H1 (cell line): Measurements from ENCODE around the gene NFIA. TPM values are rescaled to one million over a fixed set of nuclear protein-coding genes. Genes with fewer than 3 reads are reported as not detected.

ENCODE experiments used
- EZH2 ChIP-seq: fragments of 200-600 bp; sonication (generic); IDR thresholded peaks from 2 replicates; pipeline ENCODE4 v1.7.1; 2012; ENCODE audit warnings: low read depth, mild to moderate bottlenecking, moderate library complexity, low read length, inconsistent platforms; ENCODE audit not compliant: severe bottlenecking
- GABPA ChIP-seq: IDR thresholded peaks from 2 replicates; pipeline ENCODE4 v1.6.1; 2011; ENCODE audit warnings: mild to moderate bottlenecking, low read length, moderate library complexity, borderline replicate concordance; ENCODE audit not compliant: insufficient read depth
- KDM5A ChIP-seq: fragments of 200-600 bp; IDR thresholded peaks from 2 replicates; pipeline ENCODE4 v1.7.1; 2012; ENCODE audit warnings: mild to moderate bottlenecking, low read length, inconsistent platforms, mixed read lengths
- NRF1 ChIP-seq: IDR thresholded peaks from 2 replicates; pipeline ENCODE4 v1.6.1; 2011; ENCODE audit warnings: mild to moderate bottlenecking, low read depth, low read length, improper control_type of control experiment
- SAP30 ChIP-seq: fragments of 300-600 bp; sonication (generic); IDR thresholded peaks from 2 replicates; pipeline ENCODE4 v1.7.1; 2012; ENCODE audit warnings: low read length, moderate library complexity, mild to moderate bottlenecking, inconsistent platforms; ENCODE audit not compliant: insufficient read depth, insufficient replicate concordance
- TCF12 ChIP-seq: IDR thresholded peaks from 2 replicates; pipeline ENCODE4 v1.6.1; 2011; ENCODE audit warnings: low read depth, mild to moderate bottlenecking, low read length
- polyA plus RNA-seq, 7 experiments: library from polyadenylated mRNA; depleted of rRNA in 3 of 7; stranded (reverse) in 5 of 7; unstranded in 2 of 7; fragments of >200 nt in 5 of 7; fragments of 200-250 nt in 2 of 7; gene quantifications; 1 replicate in 5 of 7; 2 replicates in 1 of 7; 4 replicates in 1 of 7; pipeline versions ENCODE4 v1.2.1 to v1.2.3, GENCODE V29; 2011 to 2013; ENCODE audit warnings: missing spikeins in 2 of 7, mixed read lengths in 2 of 7
- total RNA-seq: library from RNA; stranded (reverse); fragmentation: NEBNext Ultra II Directional; extraction: Animal tissue kit (Norgen Biotek cat#: 25700); gene quantifications from 2 replicates; pipeline ENCODE4 v1.2.1, GENCODE V29; 2021

NFIA gene
- total and polyA plus RNA-seq, 2 of the 8 experiments (the other 6 are each of a cell fraction or from before 2014, with no cell fraction given) = 1.8 to 2.3 TPM

GRCh38 chr1:61192663-61193330, 110.4 kb downstream of the NFIA start (continued):
- no peak for TF ChIP-seq KDM5A
- TF ChIP-seq TCF12 = no peak
- no peak for TF ChIP-seq GABPA
- TF ChIP-seq NRF1 = no peak
- TF ChIP-seq EZH2 = no peak
- TF ChIP-seq SAP30 = no peak
